Umbilical cord (tissue), 2 donors: ENCODE measurements around the gene UCP3. TPM values are rescaled to one million over a fixed set of nuclear protein-coding genes. Genes with fewer than 3 reads are reported as not detected.

Experiments used
- DNase-seq: peaks from one replicate; pipeline ENCODE4 v3.0.0-alpha.2; 2015; ENCODE audit warnings: low spot score
- total RNA-seq: library from RNA; depleted of rRNA; stranded (reverse); fragments of >200 nt; gene quantifications from one replicate; pipeline ENCODE4 v1.2.3, GENCODE V29; 2014; ENCODE audit warnings: low replicate concordance; ENCODE audit not compliant: insufficient read depth

Gene UCP3
- total RNA-seq, 1 donor from 2014 or later, result 0.24 TPM

GRCh38 chr11:73978576-73979086 lies 30.3 kb downstream of the UCP3 start:
- no peak for DNase-seq

GRCh38 chr11:73977856-73978519 lies 30.9 kb downstream of the UCP3 start:
- no peak for DNase-seq

GRCh38 chr11:73976451-73977151 lies 32.3 kb downstream of the UCP3 start:
- DNase-seq, result no peak

- DNase-seq, result no peak
Measured at GRCh38 chr11:73975479-73975757, 33.5 kb downstream of the UCP3 start.

- no peak for DNase-seq
Measured at GRCh38 chr11:73974604-73975478, 34.0 kb downstream of the UCP3 start.

- no peak for DNase-seq
Measured at GRCh38 chr11:73972620-73973449, 36.0 kb downstream of the UCP3 start.

GRCh38 chr11:73972187-73972586 lies 36.7 kb downstream of the UCP3 start:
- DNase-seq, result no peak

GRCh38 chr11:73971175-73971719 lies 37.6 kb downstream of the UCP3 start:
- DNase-seq, result no peak

GRCh38 chr11:73969991-73970800 lies 38.7 kb downstream of the UCP3 start:
- DNase-seq, result no peak

GRCh38 chr11:73969091-73969490 lies 39.8 kb downstream of the UCP3 start:
- DNase-seq, result no peak

GRCh38 chr11:73968356-73968966 lies 40.4 kb downstream of the UCP3 start:
- DNase-seq, result no peak

GRCh38 chr11:73965764-73966121 lies 43.1 kb downstream of the UCP3 start:
- no peak for DNase-seq

GRCh38 chr11:73965076-73965763 lies 43.7 kb downstream of the UCP3 start:
- no peak for DNase-seq

GRCh38 chr11:73963861-73964260 lies 45.0 kb downstream of the UCP3 start:
- no peak for DNase-seq

- DNase-seq, result no peak
Measured at GRCh38 chr11:73962101-73962705, 46.7 kb downstream of the UCP3 start.

- no peak for DNase-seq
Measured at GRCh38 chr11:73961321-73961720, 47.6 kb downstream of the UCP3 start.

- DNase-seq, result no peak
Measured at GRCh38 chr11:73958521-73959141, 50.3 kb downstream of the UCP3 start.

GRCh38 chr11:73957654-73958361 lies 51.1 kb downstream of the UCP3 start:
- no peak for DNase-seq
